Loucy (cell line): Measurements from ENCODE around the gene USP8.
"Not testable (repeated sequence)": the region's sequence is repeated elsewhere in the genome, so short reads cannot be mapped to it uniquely, and the experiment has no call there.

Experiments
- H2AFZ ChIP-seq: fragments of 200-600 bp; sonication (generic); 2 replicates; pipeline ENCODE4 v1.6.0; 2016; ENCODE audit warnings: antibody characterized with exemption, mild to moderate bottlenecking, low read length, moderate library complexity
- H3F3A ChIP-seq: fragments of 200-600 bp; 2 replicates; pipeline ENCODE4 v1.6.0; 2016; ENCODE audit warnings: antibody characterized with exemption, low read depth, mild to moderate bottlenecking
- H3K27me3 ChIP-seq: fragments of 200-600 bp; sonication (generic); 2 replicates; pipeline ENCODE4 v1.6.1; 2014; ENCODE audit warnings: low read length, mild to moderate bottlenecking; ENCODE audit not compliant: insufficient read depth, poor library complexity, severe bottlenecking
- H3K36me3 ChIP-seq: fragments of 200-600 bp; sonication (generic); 2 replicates; pipeline ENCODE4 v1.6.1; 2016; ENCODE audit warnings: low read length; ENCODE audit not compliant: insufficient read depth
- H3K4me1 ChIP-seq: fragments of 200-600 bp; sonication (generic); 2 replicates; pipeline ENCODE4 v1.5.1; 2014; ENCODE audit warnings: low read length, mild to moderate bottlenecking; ENCODE audit not compliant: insufficient read depth, poor library complexity, severe bottlenecking
- H3K4me2 ChIP-seq: fragments of 200-600 bp; sonication (generic); 2 replicates; pipeline ENCODE4 v1.6.0; 2014; ENCODE audit warnings: antibody characterized with exemption, low read length, low read depth, mild to moderate bottlenecking; ENCODE audit not compliant: poor library complexity, severe bottlenecking
- H3K4me3 ChIP-seq: fragments of 200-600 bp; sonication (generic); 2 replicates; pipeline ENCODE4 v1.5.1; 2014; ENCODE audit warnings: low read length, mild to moderate bottlenecking, mixed read lengths; ENCODE audit not compliant: poor library complexity, severe bottlenecking
- H3K79me2 ChIP-seq: fragments of 200-600 bp; sonication (generic); 2 replicates; pipeline ENCODE4 v1.6.1; 2014; ENCODE audit warnings: low read length; ENCODE audit not compliant: insufficient read depth
- H3K9ac ChIP-seq: fragments of 200-600 bp; sonication (generic); 2 replicates; pipeline ENCODE4 v1.6.0; 2014; ENCODE audit warnings: mild to moderate bottlenecking, low read depth, low read length, moderate library complexity; ENCODE audit not compliant: poor library complexity, severe bottlenecking
- H3K9me2 ChIP-seq: fragments of 200-600 bp; sonication (generic); replicated peaks from 2 replicates; pipeline ENCODE4 v1.6.1; 2016; ENCODE audit warnings: low read depth, low read length, mixed read lengths
- H3K9me3 ChIP-seq: fragments of 200-600 bp; sonication (generic); 2 replicates; pipeline ENCODE4 v1.6.1; 2014; ENCODE audit warnings: mild to moderate bottlenecking, antibody characterized with exemption, low read length, low read depth; ENCODE audit not compliant: insufficient read depth
- H4K20me1 ChIP-seq: fragments of 200-600 bp; sonication (generic); 2 replicates; pipeline ENCODE4 v1.6.0; 2014; ENCODE audit warnings: antibody characterized with exemption, low read length, mild to moderate bottlenecking; ENCODE audit not compliant: insufficient read depth, poor library complexity, severe bottlenecking
- CTCF ChIP-seq: fragments of 200-600 bp; sonication (generic); conservative IDR thresholded peaks from 2 replicates; pipeline ENCODE4 v1.5.1; 2014; ENCODE audit warnings: mild to moderate bottlenecking, antibody characterized with exemption, low read length
- EZH2phosphoT487 ChIP-seq: fragments of 200-600 bp; IDR thresholded peaks from 2 replicates; pipeline ENCODE4 v1.6.1; 2018; ENCODE audit warnings: antibody characterized with exemption, mild to moderate bottlenecking, moderate library complexity, borderline replicate concordance

USP8 gene

GRCh38 chr15:50416890-50417289 lies 7.3 kb upstream of the USP8 start:
- H3K4me1 ChIP-seq, result no peaks in the 10 kb centered on the region
- H3K27me3 ChIP-seq, result no peaks in the 10 kb centered on the region
- H3K9me2 ChIP-seq, result no peaks in the 10 kb centered on the region
- H3K9me3 ChIP-seq, result no peaks in the 10 kb centered on the region
- no peaks in the 10 kb centered on the region for H4K20me1 ChIP-seq
- no peaks in the 10 kb centered on the region for H3K79me2 ChIP-seq
- no peaks in the 10 kb centered on the region for H3K36me3 ChIP-seq
- no peaks in the 10 kb centered on the region for H3F3A ChIP-seq
- TF ChIP-seq EZH2phosphoT487 (no peak), CTCF (no peak)
- H2AFZ ChIP-seq, result no peak overlapping the region
- H3K4me2 ChIP-seq, result no peak overlapping the region
- H3K4me3 ChIP-seq, result no peak overlapping the region
- no peak overlapping the region for H3K9ac ChIP-seq

- H4K20me1 ChIP-seq, result no peaks in the 10 kb centered on the region
- H3K79me2 ChIP-seq, result no peaks in the 10 kb centered on the region
- H3K9me2 ChIP-seq, result no peaks in the 10 kb centered on the region
- no peak overlapping the region for H3K4me3 ChIP-seq
- H3K4me2 ChIP-seq, result no peak overlapping the region
- H3K9ac ChIP-seq, result no peak overlapping the region
- no peaks in the 10 kb centered on the region for H3K36me3 ChIP-seq
- H3K9me3 ChIP-seq, result no peaks in the 10 kb centered on the region
- no peaks in the 10 kb centered on the region for H3F3A ChIP-seq
- no peaks in the 10 kb centered on the region for H3K27me3 ChIP-seq
- no peak overlapping the region for H2AFZ ChIP-seq
- no peaks in the 10 kb centered on the region for H3K4me1 ChIP-seq
- TF ChIP-seq EZH2phosphoT487 (no peak), CTCF (no peak)
Measured at GRCh38 chr15:50418041-50418583, 6.1 kb upstream of the USP8 start.

GRCh38 chr15:50425219-50425618 lies 1.0 kb downstream of the USP8 start:
- H3K9me2 ChIP-seq, result no peaks in the 10 kb centered on the region
- TF ChIP-seq CTCF (no peak), EZH2phosphoT487 (no peak)
- H3K9ac ChIP-seq, result peak overlapping the region; percentile 84
- H4K20me1 ChIP-seq, result peaks cover 46% of the 10 kb centered on the region
- H3K9me3 ChIP-seq, result no peaks in the 10 kb centered on the region
- peak overlapping the region; percentile 87 for H3K4me3 ChIP-seq
- peak overlapping the region; percentile 97 for H3K4me2 ChIP-seq
- no peak overlapping the region for H2AFZ ChIP-seq
- H3K27me3 ChIP-seq, result no peaks in the 10 kb centered on the region
- H3K36me3 ChIP-seq, result no peaks in the 10 kb centered on the region
- H3K79me2 ChIP-seq, result peaks cover 58% of the 10 kb centered on the region
- no peaks in the 10 kb centered on the region for H3F3A ChIP-seq
- peaks cover 46% of the 10 kb centered on the region for H3K4me1 ChIP-seq

GRCh38 chr15:50425678-50426246 lies 1.6 kb downstream of the USP8 start:
- not testable (repeated sequence) for H3K36me3 ChIP-seq, H3K27me3 ChIP-seq, H3K9me3 ChIP-seq, H3K9me2 ChIP-seq, H2AFZ ChIP-seq, H3F3A ChIP-seq
- peak overlapping the region; percentile 87 for H3K4me3 ChIP-seq
- H3K4me2 ChIP-seq, result peak overlapping the region; percentile 97
- peaks cover 47% of the 10 kb centered on the region for H3K4me1 ChIP-seq
- H4K20me1 ChIP-seq, result peaks cover 51% of the 10 kb centered on the region
- peaks cover 64% of the 10 kb centered on the region for H3K79me2 ChIP-seq
- H3K9ac ChIP-seq, result peak overlapping the region; percentile 84
